ENCODE measurements around the gene SP140L.

DNA sequence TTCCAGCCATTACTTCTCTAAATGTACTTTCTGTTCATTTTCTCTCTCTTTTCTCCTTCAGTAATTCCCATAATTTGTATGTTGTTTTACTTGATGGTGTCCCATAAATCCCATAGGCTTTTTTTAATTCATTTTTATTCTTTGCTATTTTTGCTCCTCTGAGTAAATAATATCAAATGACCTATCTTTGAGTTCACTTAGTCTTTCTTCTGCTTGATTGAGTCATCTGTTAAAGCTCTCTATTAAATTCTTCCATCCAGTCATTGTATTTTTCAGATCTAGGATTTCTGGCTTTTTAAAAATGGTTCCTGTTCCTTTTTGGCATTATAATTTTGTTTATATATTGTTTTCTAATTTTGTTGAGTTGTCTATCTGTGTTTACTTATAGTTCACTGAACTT, 102.5 kb downstream of the SP140L start:
- TF ChIP-seq POLR2A (IDR thresholded peaks at IDR 0.05; ENCODE audit: low read depth, low read length) (no peak), POLR2AphosphoS5 (IDR thresholded peaks at IDR 0.05; ENCODE audit: low read depth, low read length) (no peak)
